Thymus (tissue), 11 donors: ENCODE results near the gene RNF150. TPM values are rescaled to one million over a fixed set of nuclear protein-coding genes. Genes with fewer than 3 reads are reported as not detected.
A peak's percentile ranks its signal among the peaks of the same experiment; 100 is the strongest.

Experiments used
- DNase-seq, 9 donors: peaks; one replicate each; pipeline ENCODE4 v3.0.0-alpha.2; 2013; ENCODE audit warnings: low spot score in 9 of 9, low read depth in 6 of 9, missing footprints in 1 of 9
- H3K27ac ChIP-seq, 2 donors: one replicate each; pipeline ENCODE4 v1.5.1; 2013; ENCODE audit warnings: control low read depth in 1 of 2, low read depth in 1 of 2, low read length in 1 of 2, mild to moderate bottlenecking in 1 of 2, moderate library complexity in 1 of 2
- H3K27me3 ChIP-seq, 2 donors: one replicate each; pipeline ENCODE4 v1.5.1; 2013; ENCODE audit warnings: low read length in 1 of 2; ENCODE audit not compliant: control insufficient read depth in 2 of 2, insufficient read depth in 1 of 2
- H3K36me3 ChIP-seq, 2 donors: one replicate each; pipeline ENCODE4 v1.5.1; 2013; ENCODE audit warnings: low read length in 1 of 2, mild to moderate bottlenecking in 1 of 2, moderate library complexity in 1 of 2; ENCODE audit not compliant: control insufficient read depth in 2 of 2, insufficient read depth in 2 of 2
- H3K4me1 ChIP-seq, 2 donors: one replicate each; pipeline ENCODE4 v1.5.1; 2013; ENCODE audit warnings: low read length in 2 of 2; ENCODE audit not compliant: control insufficient read depth in 2 of 2, insufficient read depth in 2 of 2
- H3K4me3 ChIP-seq, 2 donors: one replicate each; pipeline ENCODE4 v1.5.1; 2013; ENCODE audit warnings: low read length in 2 of 2, control low read depth in 1 of 2, mild to moderate bottlenecking in 1 of 2
- H3K9me3 ChIP-seq, 2 donors: one replicate each; pipeline ENCODE4 v1.5.1; 2013; ENCODE audit warnings: low read length in 1 of 2, mild to moderate bottlenecking in 1 of 2; ENCODE audit not compliant: control insufficient read depth in 2 of 2, insufficient read depth in 1 of 2
- WGBS: extraction: QIAGEN DNeasy Blood & Tissue Kit; methylation state at CpG from one replicate; pipeline ENCODE4 v1.1.7; 2013; 5-methylcytosine and 5-hydroxymethylcytosine counted together
- polyA plus RNA-seq: library from polyadenylated mRNA; stranded (reverse); fragments of 200-250 nt; gene quantifications from one replicate; pipeline ENCODE4 v1.2.3, GENCODE V29; 2013
- total RNA-seq: library from RNA; stranded (reverse); fragments of 120-200 nt; gene quantifications from one replicate; pipeline ENCODE4 v1.2.4, GENCODE V29; 2013
- donor health status: healthy.

The RNF150 gene
- total and polyA plus RNA-seq, 2 donors, result 1.4 to 2.9 TPM

DNA sequence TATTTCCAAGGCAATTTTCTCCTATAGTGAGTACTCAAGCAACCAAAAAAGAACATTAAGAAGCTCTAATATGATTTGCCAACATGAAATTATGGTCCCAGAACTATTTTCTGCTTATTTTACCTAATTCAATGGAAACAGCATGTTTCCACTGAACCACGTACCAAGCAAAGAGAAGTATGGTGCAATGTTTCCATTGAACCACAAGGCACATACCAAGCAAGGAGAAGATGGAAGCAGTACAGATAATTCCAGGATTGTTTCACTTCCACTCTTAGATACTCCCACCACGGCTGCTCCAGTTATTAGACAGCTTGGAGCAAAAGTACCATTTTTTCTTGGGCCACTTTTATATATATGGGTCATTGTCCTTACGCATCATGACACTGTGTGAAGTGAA is 164.9 kb downstream of the RNF150 start:
- H3K36me3 ChIP-seq, result no peaks in the 10 kb centered on the region
- DNase-seq, result no peak
- H3K27ac ChIP-seq, result no peak overlapping the region
- WGBS, result 66% methylated on average over 3 of the region's 3 CpGs
- no peaks in the 10 kb centered on the region for H3K9me3 ChIP-seq
- H3K4me3 ChIP-seq, result no peak overlapping the region
- H3K27me3 ChIP-seq, result no peaks in the 10 kb centered on the region
- no peaks in the 10 kb centered on the region for H3K4me1 ChIP-seq

DNA sequence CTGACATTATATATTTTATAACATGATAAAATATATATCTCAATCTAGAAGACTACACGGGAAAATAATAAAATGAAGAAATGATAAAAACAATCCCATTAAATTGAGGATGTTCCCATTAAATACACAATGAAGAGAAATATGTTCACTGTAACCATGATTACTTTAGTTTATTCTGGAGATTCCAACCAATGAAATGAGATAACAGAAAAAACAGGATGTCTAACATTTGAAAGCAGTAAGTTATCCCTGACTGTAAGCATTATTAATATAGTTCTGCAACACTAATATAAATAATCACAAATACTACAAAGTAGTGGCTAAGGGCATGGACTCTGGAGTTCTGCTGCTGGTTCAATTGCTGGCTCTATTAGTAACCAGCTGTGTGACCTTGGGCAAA is 169.4 kb downstream of the RNF150 start:
- no peaks in the 10 kb centered on the region for H3K27me3 ChIP-seq
- peaks cover 0 to 4% of the 10 kb centered on the region in 2 donors for H3K4me1 ChIP-seq
- no peak overlapping the region for H3K27ac ChIP-seq
- H3K9me3 ChIP-seq, result no peaks in the 10 kb centered on the region
- no peaks in the 10 kb centered on the region for H3K36me3 ChIP-seq
- no peak overlapping the region for H3K4me3 ChIP-seq
- WGBS, result 99% methylated on average over 1 of the region's 1 CpG
- DNase-seq, result no peak

DNA sequence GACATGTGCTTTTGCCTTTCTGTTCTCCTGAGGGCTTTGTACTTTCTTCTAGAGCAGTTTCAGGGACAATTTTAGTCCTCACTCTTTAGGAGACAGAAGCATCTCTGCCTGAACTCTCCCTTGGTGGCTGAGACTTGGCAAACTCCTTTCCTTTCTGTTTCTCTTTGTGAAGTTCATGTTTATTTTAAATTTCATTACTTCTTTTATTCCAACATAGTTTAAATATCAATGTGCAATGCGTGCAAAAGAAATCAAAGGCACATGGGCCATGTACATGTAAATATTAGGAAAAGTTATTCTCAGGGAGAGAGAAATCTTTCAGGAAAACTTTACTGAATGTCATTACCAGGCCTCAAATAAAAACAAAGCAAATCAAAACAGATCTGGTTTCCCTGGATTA is 177.6 kb downstream of the RNF150 start:
- no peaks in the 10 kb centered on the region for H3K27me3 ChIP-seq
- 93% methylated on average over 1 of the region's 1 CpG for WGBS
- H3K27ac ChIP-seq, result no peak overlapping the region
- no peak overlapping the region for H3K4me3 ChIP-seq
- H3K36me3 ChIP-seq, result no peaks in the 10 kb centered on the region
- H3K4me1 ChIP-seq, result peaks cover 0 to 4% of the 10 kb centered on the region in 2 donors
- DNase-seq, result no peak
- no peaks in the 10 kb centered on the region for H3K9me3 ChIP-seq

DNA sequence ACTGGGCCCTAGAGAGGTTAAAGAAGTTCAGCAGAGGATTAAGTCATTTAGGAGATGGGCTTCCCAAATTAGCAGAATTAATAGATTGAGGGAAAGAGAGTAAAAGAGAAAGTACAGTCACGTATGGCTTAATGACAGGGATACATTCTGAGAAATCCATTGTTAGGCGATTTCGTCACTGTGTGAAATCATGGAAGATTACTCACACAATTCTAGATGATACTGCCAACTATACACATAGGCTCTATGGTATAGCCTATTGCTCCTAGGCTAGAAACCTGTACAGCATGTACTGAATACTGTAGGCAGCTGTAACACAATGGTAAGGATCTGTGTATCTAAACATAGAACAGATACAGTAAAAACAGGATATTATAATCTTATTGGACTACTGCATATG is 180.6 kb downstream of the RNF150 start:
- no peak for DNase-seq
- no peaks in the 10 kb centered on the region for H3K36me3 ChIP-seq
- H3K4me1 ChIP-seq, result no peaks in the 10 kb centered on the region
- WGBS, result 98% methylated on average over 3 of the region's 3 CpGs
- H3K27ac ChIP-seq, result no peak overlapping the region
- no peaks in the 10 kb centered on the region for H3K9me3 ChIP-seq
- no peaks in the 10 kb centered on the region for H3K27me3 ChIP-seq
- no peak overlapping the region for H3K4me3 ChIP-seq

DNA sequence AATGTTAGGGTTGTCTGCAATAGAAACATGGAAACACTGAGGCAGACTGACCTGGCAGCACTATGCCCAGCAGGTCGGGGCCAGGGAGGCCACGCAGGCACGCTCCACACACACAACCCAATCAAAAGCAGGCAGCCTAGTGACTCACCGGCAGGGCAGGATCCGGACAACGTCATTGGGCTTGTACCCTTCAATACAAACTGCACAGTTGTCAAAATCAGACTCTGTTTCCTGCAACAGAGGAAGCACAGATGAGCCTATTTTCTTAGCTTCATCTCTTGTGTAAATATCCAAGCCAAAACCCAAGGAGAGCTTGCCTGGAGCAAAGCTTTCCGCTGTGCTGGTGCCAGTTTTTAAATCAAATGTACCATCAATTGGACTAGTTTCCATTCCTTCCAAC is 185.8 kb downstream of the RNF150 start:
- no peaks in the 10 kb centered on the region for H3K9me3 ChIP-seq
- H3K27me3 ChIP-seq, result no peaks in the 10 kb centered on the region
- no peak overlapping the region for H3K4me3 ChIP-seq
- WGBS, result 91% methylated on average over 7 of the region's 7 CpGs
- no peak for DNase-seq
- H3K27ac ChIP-seq, result no peak overlapping the region
- H3K36me3 ChIP-seq, result no peaks in the 10 kb centered on the region
- no peaks in the 10 kb centered on the region for H3K4me1 ChIP-seq

DNA sequence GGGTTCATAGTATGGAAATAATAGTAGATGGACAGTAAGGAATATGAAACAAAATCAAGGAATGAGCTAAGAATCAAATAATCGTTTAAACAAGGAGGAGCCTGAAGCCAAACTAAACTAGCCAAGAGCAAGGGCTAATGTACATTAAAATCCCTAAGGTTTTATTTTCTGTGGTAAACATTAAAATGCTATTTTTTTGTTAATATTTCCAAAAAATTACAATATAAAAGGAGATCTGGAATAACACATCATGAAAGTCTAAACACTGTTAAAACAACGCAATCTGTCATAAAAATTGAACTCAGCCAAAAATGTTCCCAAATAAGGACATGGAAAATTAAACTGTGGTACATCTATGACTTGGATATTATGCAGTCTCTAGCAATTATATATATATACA is 188.2 kb downstream of the RNF150 start:
- WGBS, result over 99% methylated on average over 2 of the region's 2 CpGs
- Histone ChIP-seq H3K4me3 (no peak overlapping the region), H3K27ac (no peak overlapping the region), H3K27me3 (no peaks in the 10 kb centered on the region), H3K36me3 (no peaks in the 10 kb centered on the region), H3K4me1 (no peaks in the 10 kb centered on the region), H3K9me3 (no peaks in the 10 kb centered on the region)
- no peak for DNase-seq

DNA sequence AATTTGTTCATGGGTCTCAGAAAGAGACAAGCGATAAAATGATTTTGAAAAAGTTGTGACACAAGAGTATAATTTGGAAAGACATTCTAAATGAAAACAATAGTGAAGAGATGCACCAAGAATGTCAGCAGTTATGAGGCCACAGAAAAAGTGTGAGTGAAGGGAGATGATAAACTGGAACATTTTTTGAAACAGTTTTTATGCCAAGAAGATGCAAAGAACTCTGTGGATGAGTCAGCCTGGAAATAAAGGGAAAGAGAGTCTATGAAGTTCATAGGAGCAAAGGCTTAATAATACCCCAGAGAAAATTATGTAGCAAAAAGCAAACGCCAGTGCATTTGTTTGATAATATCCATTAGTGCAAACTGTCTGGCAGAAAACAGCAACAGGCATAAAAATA is 188.7 kb downstream of the RNF150 start:
- no peak overlapping the region for H3K27ac ChIP-seq
- no peak for DNase-seq
- WGBS, result 93% methylated on average over 2 of the region's 2 CpGs
- H3K27me3 ChIP-seq, result no peaks in the 10 kb centered on the region
- H3K4me1 ChIP-seq, result no peaks in the 10 kb centered on the region
- no peaks in the 10 kb centered on the region for H3K9me3 ChIP-seq
- H3K4me3 ChIP-seq, result no peak overlapping the region
- H3K36me3 ChIP-seq, result no peaks in the 10 kb centered on the region

DNA sequence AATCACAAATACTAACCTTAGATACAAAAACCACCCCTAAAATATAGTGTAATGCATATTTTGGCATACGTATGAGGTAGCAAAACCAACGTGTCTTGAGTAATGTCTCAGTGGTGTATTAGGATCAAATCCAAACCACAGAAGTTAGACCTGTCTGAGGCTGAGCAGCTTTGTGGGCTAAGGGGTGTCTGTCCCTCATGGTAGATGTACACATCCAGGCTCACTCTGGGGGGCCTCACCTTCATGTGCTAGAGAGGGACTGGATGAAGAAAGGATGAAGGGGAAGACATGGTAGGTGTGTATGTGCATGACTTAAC is 189.1 kb downstream of the RNF150 start:
- Histone ChIP-seq H3K9me3 (no peaks in the 10 kb centered on the region), H3K27me3 (no peaks in the 10 kb centered on the region), H3K4me1 (no peaks in the 10 kb centered on the region), H3K27ac (no peak overlapping the region), H3K36me3 (no peaks in the 10 kb centered on the region), H3K4me3 (no peak overlapping the region)
- no peak for DNase-seq
- WGBS, result 39% methylated on average over 2 of the region's 2 CpGs

DNA sequence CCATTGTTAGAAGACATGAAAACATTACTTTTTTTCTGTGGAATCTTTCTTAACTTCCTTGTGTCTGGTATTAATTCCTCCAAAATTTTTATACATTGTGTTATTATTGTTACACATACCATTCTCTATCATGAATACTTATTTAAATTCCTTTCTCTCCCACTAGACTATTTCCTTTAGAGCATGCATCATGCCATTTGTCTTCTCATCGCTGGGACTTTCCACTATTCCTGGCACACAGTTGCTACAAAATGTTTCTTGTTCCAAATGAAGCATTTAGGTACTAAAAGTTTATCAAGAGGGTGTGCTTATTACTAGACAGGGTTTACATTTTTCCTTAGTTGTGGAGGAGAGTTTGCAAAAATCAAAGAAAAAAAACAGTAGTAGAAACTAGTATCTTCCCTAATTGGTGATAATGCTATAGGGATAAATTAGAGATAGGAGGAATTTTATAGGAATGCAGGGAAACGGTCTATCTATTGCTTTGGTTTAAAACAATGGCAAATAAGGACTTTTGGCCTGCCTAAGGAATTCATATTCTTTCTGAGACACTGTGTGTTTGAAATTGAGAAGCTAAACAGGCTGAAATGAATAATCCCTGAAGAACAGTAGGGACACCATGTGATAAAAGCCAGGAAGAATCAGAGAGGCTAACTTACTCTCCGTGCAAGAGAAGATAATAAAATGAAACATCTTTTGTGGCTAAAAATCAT is 189.6 kb downstream of the RNF150 start:
- H3K4me1 ChIP-seq, result no peaks in the 10 kb centered on the region
- 72% methylated on average over 3 of the region's 3 CpGs for WGBS
- H3K4me3 ChIP-seq, result no peak overlapping the region
- H3K27ac ChIP-seq, result peak overlapping the region in 1 of 2 donors; percentile 21
- no peaks in the 10 kb centered on the region for H3K27me3 ChIP-seq
- H3K36me3 ChIP-seq, result no peaks in the 10 kb centered on the region
- no peaks in the 10 kb centered on the region for H3K9me3 ChIP-seq
- DNase-seq, result no peak

DNA sequence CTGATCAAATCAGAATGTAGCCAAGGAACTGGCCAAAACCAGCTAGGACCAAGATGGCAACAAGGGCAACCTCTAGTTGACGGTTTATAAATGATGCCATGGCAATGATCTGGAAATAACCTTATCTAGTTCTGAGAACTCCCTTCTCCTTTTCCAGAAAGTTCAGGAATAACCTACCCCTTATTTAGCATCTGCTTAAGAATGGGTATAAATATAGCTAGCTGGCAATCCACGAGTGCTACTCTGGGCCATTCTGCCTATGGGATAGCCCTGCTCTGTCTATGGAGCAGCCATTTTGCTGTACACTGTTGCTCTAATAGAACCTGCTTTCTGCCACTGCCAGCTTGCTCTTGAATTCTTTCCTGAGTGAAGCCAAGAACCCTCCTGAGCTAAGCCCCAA is 192.7 kb downstream of the RNF150 start:
- DNase-seq, result no peak
- no peaks in the 10 kb centered on the region for H3K9me3 ChIP-seq
- no peaks in the 10 kb centered on the region for H3K4me1 ChIP-seq
- H3K36me3 ChIP-seq, result no peaks in the 10 kb centered on the region
- H3K4me3 ChIP-seq, result no peak overlapping the region
- WGBS, result over 99% methylated on average over 2 of the region's 2 CpGs
- H3K27ac ChIP-seq, result no peak overlapping the region
- no peaks in the 10 kb centered on the region for H3K27me3 ChIP-seq
